Measurements from ENCODE around the gene SYNCRIP. TPM values are rescaled to one million over a fixed set of nuclear protein-coding genes. Genes with fewer than 3 reads are reported as not detected.
A peak's percentile ranks its signal among the peaks of the same experiment; 100 is the strongest.

SYNCRIP gene
- total RNA-seq, 4 donors from 2014 or later = 74.4 to 88.1 (median 80.7) TPM

GRCh38 chr6:85610182-85610895, 32.3 kb downstream of the SYNCRIP start:
- DNase-seq (ENCODE audit: extremely low spot score) = no peak
- Histone ChIP-seq H3K27ac (replicated peaks in 1 of 4) (no peak overlapping the region), H3K36me3 (peaks cover 15 to 84% (median 54%) of the 10 kb centered on the region in 4 donors), H3K4me3 (no peak overlapping the region), H3K9me3 (no peaks in the 10 kb centered on the region), H3K4me1 (peaks cover 0 to 10% (median 5%) of the 10 kb centered on the region in 4 donors), H3K27me3 (no peaks in the 10 kb centered on the region)
- intact Hi-C loops (cut with DNase I) = no loop called here
- TF ChIP-seq CTCF (IDR thresholded peaks at IDR 0.05) (no peak), EP300 (IDR thresholded peaks at IDR 0.05) (no peak), POLR2A (IDR thresholded peaks at IDR 0.05; ENCODE audit: low read depth) (no peak)
- WGBS = 75% methylated on average over 2 of the region's 2 CpGs

GRCh38 chr6:85602100-85602499, 40.6 kb downstream of the SYNCRIP start:
- H3K27me3 ChIP-seq = no peaks in the 10 kb centered on the region
- TF ChIP-seq CTCF (IDR thresholded peaks at IDR 0.05) (no peak), POLR2A (IDR thresholded peaks at IDR 0.05; ENCODE audit: low read depth) (no peak), EP300 (IDR thresholded peaks at IDR 0.05) (no peak), POLR2AphosphoS5 (IDR thresholded peaks at IDR 0.05) (no peak)
- WGBS = 90% methylated on average over 4 of the region's 4 CpGs
- intact Hi-C loops (cut with DNase I) = no loop called here
- no peaks in the 10 kb centered on the region for H3K9me3 ChIP-seq
- no peak overlapping the region for H3K27ac ChIP-seq (replicated peaks in 1 of 4)
- H3K36me3 ChIP-seq = peaks cover 0 to 12% (median 6%) of the 10 kb centered on the region in 4 donors
- H3K4me1 ChIP-seq = no peaks in the 10 kb centered on the region
- no peak overlapping the region for H3K4me3 ChIP-seq
- no peak for DNase-seq (ENCODE audit: extremely low spot score)

- Histone ChIP-seq H3K27me3 (no peaks in the 10 kb centered on the region), H3K4me1 (no peaks in the 10 kb centered on the region), H3K9me3 (no peaks in the 10 kb centered on the region), H3K27ac (replicated peaks in 1 of 4) (no peak overlapping the region), H3K36me3 (peaks cover 0 to 12% (median 2%) of the 10 kb centered on the region in 4 donors), H3K4me3 (no peak overlapping the region)
- TF ChIP-seq POLR2AphosphoS5 (IDR thresholded peaks at IDR 0.05) = peak in 1 of 2 donors; percentile 28
- TF ChIP-seq CTCF (IDR thresholded peaks at IDR 0.05) = no peak
- no peak for DNase-seq (ENCODE audit: extremely low spot score)
- WGBS = 87% methylated on average over 11 of the region's 11 CpGs
- intact Hi-C loops (cut with DNase I) = no loop called here
These were observed 41.9 kb downstream of the SYNCRIP start for GRCh38 chr6:85600713-85601313.

GRCh38 chr6:85594197-85594930, 48.3 kb downstream of the SYNCRIP start:
- H3K4me3 ChIP-seq = peak overlapping the region; percentile 76 to 81 (median 79)
- H3K4me1 ChIP-seq = peaks cover 20 to 38% (median 28%) of the 10 kb centered on the region in 4 donors
- no peaks in the 10 kb centered on the region for H3K36me3 ChIP-seq
- no peaks in the 10 kb centered on the region for H3K27me3 ChIP-seq
- 1% methylated on average over 27 of the region's 35 CpGs for WGBS
- H3K27ac ChIP-seq (replicated peaks in 1 of 4) = peak overlapping the region; percentile 89 to 96 (median 95)
- TF ChIP-seq POLR2AphosphoS5 (IDR thresholded peaks at IDR 0.05) (peak in 1 of 2 donors; percentile 1), CTCF (IDR thresholded peaks at IDR 0.05) (no peak), POLR2A (IDR thresholded peaks at IDR 0.05; ENCODE audit: low read depth) (no peak), EP300 (IDR thresholded peaks at IDR 0.05) (no peak)
- DNase-seq (ENCODE audit: extremely low spot score) = no peak
- intact Hi-C loops (cut with DNase I) = no loop called here
- H3K9me3 ChIP-seq = no peaks in the 10 kb centered on the region
